NCI-H187 (cell line): ENCODE measurements around the gene FGD1.
"Not testable (repeated sequence)": the region's sequence is repeated elsewhere in the genome, so short reads cannot be mapped to it uniquely, and the experiment has no call there.

Experiments
- DNase-seq, 2 experiments: peaks; one replicate each; lab custom pipeline; 2025; lab: John Stamatoyannopoulos, UW

The FGD1 gene

GRCh38 chrX:54495814-54496516, at the start of gene FGD1:
Gene FGD1, minus strand, starts transcription at chrX:54496234. Its CDS starts 802 bp downstream, at chrX:54495432.
- peak in 1 of 2 experiments; percentile 6 for DNase-seq

GRCh38 chrX:54542239-54542638, 46.2 kb upstream of the FGD1 start:
- DNase-seq: not testable (repeated sequence)

GRCh38 chrX:54540289-54540688, 44.3 kb upstream of the FGD1 start:
- no peak for DNase-seq

- no peak for DNase-seq
Measured at GRCh38 chrX:54534271-54534670, 38.2 kb upstream of the FGD1 start.

GRCh38 chrX:54530357-54530900, 34.4 kb upstream of the FGD1 start:
- no peak for DNase-seq

GRCh38 chrX:54529552-54530356, 33.7 kb upstream of the FGD1 start, which contains the start of gene GNL3L:
Gene GNL3L, plus strand, starts transcription at chrX:54530219. Its CDS starts 2,348 bp downstream, at chrX:54532567.
- peak; percentile 79 to 91 for DNase-seq

GRCh38 chrX:54529151-54529550, 33.1 kb upstream of the FGD1 start:
- no peak for DNase-seq

GRCh38 chrX:54509400-54509799, 13.4 kb upstream of the FGD1 start:
- no peak for DNase-seq

- DNase-seq: no peak
Measured at GRCh38 chrX:54496936-54497335, 902 bp upstream of the FGD1 start.

- DNase-seq: no peak
Measured at GRCh38 chrX:54496517-54496852, 451 bp upstream of the FGD1 start.

GRCh38 chrX:54494989-54495813, 833 bp downstream of the FGD1 start:
- no peak for DNase-seq

- no peak for DNase-seq
Measured at GRCh38 chrX:54494166-54494988, 1.7 kb downstream of the FGD1 start.

- no peak for DNase-seq
Measured at GRCh38 chrX:54492340-54492739, 3.7 kb downstream of the FGD1 start.

- DNase-seq: not testable (repeated sequence)
Measured at GRCh38 chrX:54489819-54490218, 6.2 kb downstream of the FGD1 start.

GRCh38 chrX:54484666-54485065, 11.4 kb downstream of the FGD1 start:
- DNase-seq: no peak

GRCh38 chrX:54483946-54484345, 12.1 kb downstream of the FGD1 start:
- DNase-seq: no peak

GRCh38 chrX:54482839-54483593, 13.0 kb downstream of the FGD1 start:
- DNase-seq: no peak

GRCh38 chrX:54479136-54480111, 16.6 kb downstream of the FGD1 start:
- DNase-seq: no peak
